GM18520 (cell line): ENCODE measurements around the gene IL17A.

Experiments
- ATAC-seq: cut with Tn5 transposase; IDR thresholded peaks from one replicate; pipeline ENCODE4 v1.9.1; 2021; ENCODE audit not compliant: unreplicated experiment

The IL17A gene

GRCh38 chr6:52210227-52210626 is 24.1 kb downstream of the IL17A start:
- ATAC-seq, result peak; percentile 81

- ATAC-seq, result no peak
Observed at GRCh38 chr6:52213127-52213526, 27.0 kb downstream of the IL17A start.

DNA sequence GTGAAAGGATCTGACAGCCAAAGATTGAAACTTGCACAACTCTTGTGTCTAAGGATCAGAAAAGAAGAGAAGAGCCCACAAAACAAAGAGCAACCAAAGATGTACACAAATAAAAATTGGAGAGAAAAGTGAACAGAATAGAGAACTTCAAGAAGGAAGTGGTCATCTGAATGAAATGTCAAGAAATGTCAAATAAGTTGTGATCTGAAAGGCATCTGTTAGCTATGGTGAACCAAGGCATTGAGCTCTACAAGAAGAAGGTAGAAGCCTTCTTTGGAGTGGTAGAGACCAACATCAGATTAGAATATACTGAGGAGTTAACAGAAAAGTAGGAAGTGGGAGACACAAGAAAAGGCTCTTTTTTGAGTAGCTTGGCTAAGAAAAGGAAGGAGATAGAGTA is 29.6 kb downstream of the IL17A start:
- no peak for ATAC-seq

- ATAC-seq, result no peak
Observed at GRCh38 chr6:52216932-52217575, 30.9 kb downstream of the IL17A start.

DNA sequence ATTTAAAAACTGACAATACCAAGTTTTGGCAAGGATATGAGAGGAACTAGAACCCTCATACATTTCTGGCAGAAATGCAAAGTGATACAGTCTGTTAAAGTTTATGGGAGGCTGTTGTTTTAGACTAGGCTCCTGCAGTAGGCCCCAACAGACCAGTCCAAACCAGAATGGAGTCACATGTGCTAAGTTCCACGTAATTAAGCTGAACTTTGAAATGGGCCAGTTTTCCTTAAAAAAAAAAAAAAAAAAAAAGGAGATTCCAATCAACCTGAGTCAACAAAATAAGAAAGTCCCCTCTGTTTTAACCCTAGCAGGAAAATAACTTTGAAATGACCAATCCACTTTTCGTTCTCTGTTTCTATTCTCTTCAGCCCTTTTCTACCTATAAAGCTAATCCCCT is 31.6 kb downstream of the IL17A start:
- no peak for ATAC-seq

- peak; percentile 61 for ATAC-seq
Observed at GRCh38 chr6:52221302-52221701, 35.1 kb downstream of the IL17A start.

- peak; percentile 97 for ATAC-seq
Observed at GRCh38 chr6:52227495-52227894, 41.3 kb downstream of the IL17A start.

GRCh38 chr6:52230685-52231084 is 44.5 kb downstream of the IL17A start:
- ATAC-seq, result no peak

GRCh38 chr6:52231406-52232127 is 45.4 kb downstream of the IL17A start:
- ATAC-seq, result peak; percentile 32

DNA sequence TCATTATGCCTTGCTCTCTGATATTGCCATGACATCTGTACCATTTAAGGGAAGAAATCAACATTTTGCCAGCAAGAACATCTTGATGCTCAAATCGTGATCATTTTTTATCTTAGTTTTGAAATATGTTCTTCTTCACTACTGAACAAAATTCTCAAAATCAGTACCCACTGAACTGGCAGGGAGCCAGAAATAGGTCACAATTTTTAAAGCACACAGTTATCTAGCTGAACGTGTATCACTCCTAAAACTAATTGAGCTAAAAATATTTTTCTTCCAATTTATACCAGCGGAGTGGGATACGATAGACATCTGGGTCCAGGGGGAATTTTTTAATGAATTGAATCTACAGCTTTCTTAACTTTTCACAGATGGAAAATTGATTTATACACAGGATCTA is 46.8 kb downstream of the IL17A start:
- no peak for ATAC-seq

DNA sequence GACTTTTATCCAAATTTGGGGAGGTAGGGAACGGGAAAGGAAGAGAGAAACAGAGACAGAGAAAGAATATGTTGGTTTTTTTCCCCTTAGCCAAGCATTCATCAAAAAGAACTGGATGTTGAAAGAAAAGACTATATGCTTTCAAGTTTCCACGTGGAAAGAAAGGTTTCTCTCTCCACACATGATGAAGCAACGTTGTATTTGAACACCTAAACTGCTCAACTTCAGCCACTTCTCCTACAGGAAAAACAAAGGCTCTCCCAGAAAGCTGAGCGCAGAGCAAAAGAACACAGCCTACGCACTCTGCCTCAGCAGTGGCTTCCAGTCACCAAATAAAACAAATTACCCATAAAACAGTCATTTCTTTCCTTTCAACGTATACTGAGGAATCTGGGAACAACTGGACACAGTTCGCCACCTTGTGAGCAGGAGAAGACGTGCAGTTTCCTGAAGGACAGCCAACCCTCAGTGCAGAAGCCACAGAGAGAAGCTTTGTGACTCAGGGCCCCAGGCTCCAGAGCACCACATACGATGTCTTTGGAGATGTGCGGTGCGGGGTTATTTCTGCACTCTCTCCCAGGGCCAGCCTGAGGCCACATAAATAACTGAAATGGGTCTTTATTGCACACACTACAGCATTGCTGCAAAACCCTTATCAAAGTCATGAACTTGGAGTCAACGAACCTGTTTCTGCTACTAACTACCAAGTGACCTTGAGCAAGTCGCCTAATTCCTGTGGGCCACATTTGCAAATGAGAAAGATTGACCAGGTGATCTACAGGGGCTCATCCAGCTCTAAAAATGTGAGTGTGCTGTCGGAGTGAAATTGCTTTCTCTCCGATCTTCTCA is 48.0 kb downstream of the IL17A start:
- no peak for ATAC-seq
